Trophoblast cell (in vitro differentiated cells and primary cell): ENCODE data around the gene EHD4.

ENCODE experiments used
- DNase-seq, 2 donors: peaks; one replicate each; pipeline ENCODE4 v3.0.0-alpha.2; 2016
- H2AFZ ChIP-seq: 2 replicates; pipeline ENCODE4 v1.6.1; 2013; ENCODE audit warnings: low read length, moderate library complexity, mild to moderate bottlenecking; ENCODE audit not compliant: insufficient read depth, poor library complexity
- H2AK5ac ChIP-seq: 2 replicates; pipeline ENCODE4 v1.6.1; 2013; ENCODE audit warnings: mild to moderate bottlenecking, low read length
- H2BK120ac ChIP-seq: 2 replicates; pipeline ENCODE4 v1.6.1; 2013; ENCODE audit warnings: low read length, mild to moderate bottlenecking, moderate library complexity; ENCODE audit not compliant: insufficient read depth, poor library complexity
- H2BK12ac ChIP-seq: 2 replicates; pipeline ENCODE4 v1.6.1; 2013; ENCODE audit warnings: mild to moderate bottlenecking, low read length, moderate library complexity
- H2BK5ac ChIP-seq: 2 replicates; pipeline ENCODE4 v1.6.1; 2013; ENCODE audit warnings: low read length, low read depth, moderate library complexity, mild to moderate bottlenecking; ENCODE audit not compliant: poor library complexity
- H3K14ac ChIP-seq: 2 replicates; pipeline ENCODE4 v1.6.1; 2013; ENCODE audit warnings: mild to moderate bottlenecking, low read length
- H3K18ac ChIP-seq: 2 replicates; pipeline ENCODE4 v1.6.1; 2013; ENCODE audit warnings: mild to moderate bottlenecking, low read length
- H3K23ac ChIP-seq: 2 replicates; pipeline ENCODE4 v1.6.1; 2013; ENCODE audit warnings: low read length
- H3K27ac ChIP-seq: 2 replicates; pipeline ENCODE4 v1.5.1; 2013; ENCODE audit warnings: low read depth, mild to moderate bottlenecking, inconsistent platforms, low read length, moderate library complexity
- H3K27me3 ChIP-seq: 2 replicates; pipeline ENCODE4 v1.6.1; 2013; ENCODE audit warnings: inconsistent platforms, mild to moderate bottlenecking, low read length, moderate library complexity; ENCODE audit not compliant: insufficient read depth
- H3K36me3 ChIP-seq, 2 experiments: 1 replicate in 1 of 2; 2 replicates in 1 of 2; pipeline ENCODE4 v1.6.1; 2013; ENCODE audit warnings: low read length in 2 of 2, mild to moderate bottlenecking in 2 of 2, moderate library complexity in 1 of 2; ENCODE audit not compliant: insufficient read depth in 2 of 2, control insufficient read depth in 1 of 2
- H3K4ac ChIP-seq: 2 replicates; pipeline ENCODE4 v1.6.1; 2013; ENCODE audit warnings: low read depth, mild to moderate bottlenecking, low read length, moderate library complexity
- H3K4me1 ChIP-seq, 2 experiments: 1 replicate in 1 of 2; 2 replicates in 1 of 2; pipeline ENCODE4 v1.6.1; 2013; ENCODE audit warnings: low read length in 2 of 2, mild to moderate bottlenecking in 2 of 2, moderate library complexity in 1 of 2; ENCODE audit not compliant: insufficient read depth in 2 of 2, control insufficient read depth in 1 of 2
- H3K4me2 ChIP-seq: 2 replicates; pipeline ENCODE4 v1.6.1; 2013; ENCODE audit warnings: inconsistent platforms, mild to moderate bottlenecking, low read length, moderate library complexity
- H3K4me3 ChIP-seq: 2 replicates; pipeline ENCODE4 v1.5.1; 2013; ENCODE audit warnings: mild to moderate bottlenecking, low read depth, low read length, inconsistent platforms
- H3K79me1 ChIP-seq: one replicate; pipeline ENCODE4 v1.6.1; 2013; ENCODE audit warnings: low read length
- H3K79me2 ChIP-seq: 2 replicates; pipeline ENCODE4 v1.6.1; 2013; ENCODE audit warnings: low read length, mild to moderate bottlenecking; ENCODE audit not compliant: control insufficient read depth, insufficient read depth, poor library complexity
- H3K9ac ChIP-seq: 2 replicates; pipeline ENCODE4 v1.6.1; 2013; ENCODE audit warnings: mild to moderate bottlenecking, low read length
- H3K9me3 ChIP-seq: 2 replicates; pipeline ENCODE4 v1.6.1; 2013; ENCODE audit warnings: low read depth, mild to moderate bottlenecking, control low read depth, inconsistent platforms, low read length; ENCODE audit not compliant: insufficient read depth
- H4K12ac ChIP-seq: 2 replicates; pipeline ENCODE4 v1.6.1; 2013; ENCODE audit warnings: low read depth, mild to moderate bottlenecking, low read length, moderate library complexity
- H4K8ac ChIP-seq: 2 replicates; pipeline ENCODE4 v1.6.1; 2013; ENCODE audit warnings: low read depth, mild to moderate bottlenecking, low read length, moderate library complexity
- H4K91ac ChIP-seq: one replicate; pipeline ENCODE4 v1.6.1; 2013; ENCODE audit warnings: low read depth, mild to moderate bottlenecking, low read length, moderate library complexity
- WGBS: extraction: QIAGEN DNeasy Blood & Tissue Kit; methylation state at CpG from one replicate; pipeline ENCODE4 v1.1.7; 2013; ENCODE audit warnings: missing lambda C conversion rate; ENCODE audit not compliant: insufficient read length, insufficient coverage; ENCODE audit errors: extremely low coverage; 5-methylcytosine and 5-hydroxymethylcytosine counted together

Gene EHD4

GRCh38 chr15:41926185-41927056 is 45.9 kb downstream of the EHD4 start:
- Histone ChIP-seq H3K79me1 (no peaks in the 10 kb centered on the region), H3K4me1 (peaks cover 5 to 13% of the 10 kb centered on the region in 2 experiments), H2BK5ac (no peak overlapping the region), H3K23ac (no peak overlapping the region), H3K4me3 (no peak overlapping the region), H3K9me3 (no peaks in the 10 kb centered on the region), H2BK12ac (no peak overlapping the region), H3K4me2 (no peak overlapping the region), H3K36me3 (peaks cover 0 to 2% of the 10 kb centered on the region in 2 experiments), H4K8ac (no peak overlapping the region), H2AFZ (no peak overlapping the region), H4K12ac (no peak overlapping the region), H3K79me2 (no peaks in the 10 kb centered on the region), H2AK5ac (no peak overlapping the region), H3K9ac (no peak overlapping the region), H3K27me3 (no peaks in the 10 kb centered on the region), H3K14ac (no peak overlapping the region), H3K27ac (no peak overlapping the region), H2BK120ac (no peak overlapping the region), H4K91ac (no peak overlapping the region), H3K18ac (no peak overlapping the region), H3K4ac (no peak overlapping the region)
- WGBS: no CpG with 5 or more reads among the region's 10 CpGs
- peak in 1 of 2 donors; percentile 19 for DNase-seq

- Histone ChIP-seq H3K18ac (no peak overlapping the region), H2AK5ac (no peak overlapping the region), H3K4me3 (no peak overlapping the region), H3K79me2 (no peaks in the 10 kb centered on the region), H3K4me1 (peaks cover 5 to 13% of the 10 kb centered on the region in 2 experiments), H2BK120ac (no peak overlapping the region), H3K9ac (no peak overlapping the region), H4K8ac (no peak overlapping the region), H4K91ac (no peak overlapping the region), H3K23ac (no peak overlapping the region), H3K14ac (no peak overlapping the region), H2BK12ac (no peak overlapping the region), H3K27ac (no peak overlapping the region), H3K4me2 (no peak overlapping the region), H4K12ac (no peak overlapping the region), H3K79me1 (no peaks in the 10 kb centered on the region), H3K36me3 (peaks cover 0 to 2% of the 10 kb centered on the region in 2 experiments), H2AFZ (no peak overlapping the region), H3K9me3 (no peaks in the 10 kb centered on the region), H3K4ac (no peak overlapping the region), H2BK5ac (no peak overlapping the region), H3K27me3 (no peaks in the 10 kb centered on the region)
- WGBS: no CpG with 5 or more reads among the region's 7 CpGs
- peak in 1 of 2 donors; percentile 54 for DNase-seq
Measured at GRCh38 chr15:41925086-41925608, 47.2 kb downstream of the EHD4 start.

GRCh38 chr15:41923401-41923997 is 48.9 kb downstream of the EHD4 start:
- no peak overlapping the region for H3K27ac ChIP-seq
- H3K79me2 ChIP-seq: no peaks in the 10 kb centered on the region
- H2BK120ac ChIP-seq: no peak overlapping the region
- H3K4me2 ChIP-seq: no peak overlapping the region
- H3K4me3 ChIP-seq: no peak overlapping the region
- no peak overlapping the region for H4K8ac ChIP-seq
- peaks cover 8 to 10% of the 10 kb centered on the region in 2 experiments for H3K36me3 ChIP-seq
- peaks cover 5 to 6% of the 10 kb centered on the region in 2 experiments for H3K4me1 ChIP-seq
- no peak overlapping the region for H4K12ac ChIP-seq
- H3K9ac ChIP-seq: no peak overlapping the region
- H2BK12ac ChIP-seq: no peak overlapping the region
- H3K18ac ChIP-seq: no peak overlapping the region
- H2AFZ ChIP-seq: no peak overlapping the region
- no peaks in the 10 kb centered on the region for H3K27me3 ChIP-seq
- no peaks in the 10 kb centered on the region for H3K9me3 ChIP-seq
- no peak overlapping the region for H2AK5ac ChIP-seq
- no peak overlapping the region for H2BK5ac ChIP-seq
- H3K14ac ChIP-seq: no peak overlapping the region
- WGBS: no CpG with 5 or more reads among the region's 3 CpGs
- H4K91ac ChIP-seq: no peak overlapping the region
- DNase-seq: no peak
- no peak overlapping the region for H3K4ac ChIP-seq
- no peak overlapping the region for H3K23ac ChIP-seq
- H3K79me1 ChIP-seq: no peaks in the 10 kb centered on the region

GRCh38 chr15:41922353-41922752 is 50.0 kb downstream of the EHD4 start:
- DNase-seq: no peak
- Histone ChIP-seq H4K12ac (no peak overlapping the region), H3K4ac (no peak overlapping the region), H3K14ac (no peak overlapping the region), H4K91ac (no peak overlapping the region), H3K79me2 (no peaks in the 10 kb centered on the region), H3K27me3 (no peaks in the 10 kb centered on the region), H3K18ac (no peak overlapping the region), H3K4me1 (peaks cover 11 to 13% of the 10 kb centered on the region in 2 experiments), H2AFZ (no peak overlapping the region), H3K9ac (no peak overlapping the region), H3K23ac (no peak overlapping the region), H2BK5ac (no peak overlapping the region), H3K9me3 (no peaks in the 10 kb centered on the region), H2AK5ac (no peak overlapping the region), H3K27ac (no peak overlapping the region), H2BK12ac (no peak overlapping the region), H4K8ac (no peak overlapping the region), H3K4me3 (no peak overlapping the region), H2BK120ac (no peak overlapping the region), H3K4me2 (no peak overlapping the region), H3K36me3 (peaks cover 10 to 12% of the 10 kb centered on the region in 2 experiments), H3K79me1 (no peaks in the 10 kb centered on the region)
- WGBS: no CpG with 5 or more reads among the region's 9 CpGs
